HUES64 (cell line): ENCODE data around the gene KANSL1.

Experiments
- H3K27ac ChIP-seq: 2 replicates; pipeline ENCODE4 v1.7.0; 2013; ENCODE audit warnings: low read depth, low read length, inconsistent platforms
- H3K27me3 ChIP-seq: 2 replicates; pipeline ENCODE4 v1.6.1; 2013; ENCODE audit warnings: mild to moderate bottlenecking, low read length; ENCODE audit not compliant: insufficient read depth
- H3K36me3 ChIP-seq: 2 replicates; pipeline ENCODE4 v1.6.1; 2013; ENCODE audit warnings: mild to moderate bottlenecking, low read length; ENCODE audit not compliant: insufficient read depth
- H3K4me1 ChIP-seq: 2 replicates; pipeline ENCODE4 v1.6.1; 2013; ENCODE audit warnings: mild to moderate bottlenecking, low read length, moderate library complexity; ENCODE audit not compliant: insufficient read depth
- H3K4me3 ChIP-seq: 2 replicates; pipeline ENCODE4 v1.5.1; 2013; ENCODE audit warnings: mild to moderate bottlenecking, low read length, moderate library complexity
- H3K9ac ChIP-seq: 2 replicates; pipeline ENCODE4 v1.6.1; 2013; ENCODE audit warnings: mild to moderate bottlenecking, low read depth, low read length
- H3K9me3 ChIP-seq: 2 replicates; pipeline ENCODE4 v1.6.1; 2013; ENCODE audit warnings: low read depth, low read length; ENCODE audit not compliant: insufficient read depth
- WGBS: fragments of 150-250, 120-280 bp; methylation state at CpG from one replicate; pipeline ENCODE4 v1.1.7; 2013; ENCODE audit warnings: missing lambda C conversion rate; 5-methylcytosine and 5-hydroxymethylcytosine counted together

KANSL1 gene

DNA sequence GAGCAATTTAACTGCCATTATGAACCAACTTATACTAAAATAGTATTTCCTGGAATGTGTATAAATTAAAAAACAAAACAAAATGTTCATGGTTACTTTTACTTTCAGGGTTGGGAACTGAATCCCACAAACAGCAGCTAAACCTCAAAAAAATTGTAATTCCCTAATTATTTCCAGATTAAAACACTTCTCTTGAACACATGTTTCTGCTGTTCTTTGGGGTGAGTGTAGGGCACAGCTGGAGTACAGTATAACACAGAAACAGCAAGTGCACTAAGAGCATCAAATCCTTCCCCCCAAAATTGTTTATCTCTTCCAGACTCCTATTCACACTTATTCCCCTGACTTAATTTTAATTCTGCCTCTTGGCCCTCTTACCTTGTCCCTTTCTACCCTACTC, 56.4 kb downstream of the KANSL1 start:
- Histone ChIP-seq H3K4me1 (peaks cover 11% of the 10 kb centered on the region), H3K9me3 (no peaks in the 10 kb centered on the region), H3K36me3 (no peaks in the 10 kb centered on the region), H3K27ac (no peak overlapping the region), H3K27me3 (no peaks in the 10 kb centered on the region), H3K9ac (no peak overlapping the region), H3K4me3 (no peak overlapping the region)

DNA sequence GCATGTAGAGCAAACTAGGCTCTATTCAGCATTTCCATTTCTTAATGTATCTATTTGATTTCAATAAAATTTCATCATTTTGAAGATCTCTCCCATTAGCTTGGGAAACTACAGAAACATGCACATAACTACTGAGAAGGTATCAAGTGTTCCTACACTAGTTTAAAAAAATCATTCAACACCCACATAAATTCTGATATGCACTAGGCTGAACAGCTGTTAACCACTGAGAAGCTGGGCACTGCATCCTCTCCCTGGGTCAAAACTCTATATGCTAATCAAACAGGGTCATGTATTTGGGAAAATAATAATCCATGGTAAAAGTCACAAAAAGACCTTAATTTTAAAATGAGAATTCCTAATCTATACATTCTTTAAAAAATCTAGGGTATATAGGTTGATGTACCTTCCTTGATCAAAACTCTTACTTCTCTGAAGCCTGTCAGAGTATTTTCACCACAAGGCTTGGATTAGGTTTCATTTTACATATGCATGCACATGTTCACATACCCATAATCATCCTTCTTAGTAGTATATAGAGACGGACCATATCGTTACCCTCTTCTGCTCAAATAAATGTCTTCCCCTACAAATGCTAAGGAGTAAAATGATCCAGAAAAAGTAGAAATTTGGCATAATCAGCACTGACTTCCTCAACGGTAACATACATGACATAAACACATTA, 57.2 kb downstream of the KANSL1 start:
- H3K4me3 ChIP-seq: no peak overlapping the region
- H3K9ac ChIP-seq: no peak overlapping the region
- WGBS: 97% methylated on average over 2 of the region's 3 CpGs
- H3K36me3 ChIP-seq: no peaks in the 10 kb centered on the region
- H3K27ac ChIP-seq: no peak overlapping the region
- H3K4me1 ChIP-seq: peaks cover 17% of the 10 kb centered on the region
- H3K27me3 ChIP-seq: no peaks in the 10 kb centered on the region
- H3K9me3 ChIP-seq: no peaks in the 10 kb centered on the region

GRCh38 chr17:46135126-46135812, 58.0 kb downstream of the KANSL1 start:
- Histone ChIP-seq H3K4me1 (peaks cover 24% of the 10 kb centered on the region), H3K4me3 (no peak overlapping the region), H3K36me3 (no peaks in the 10 kb centered on the region), H3K27me3 (no peaks in the 10 kb centered on the region), H3K27ac (no peak overlapping the region), H3K9ac (no peak overlapping the region), H3K9me3 (no peaks in the 10 kb centered on the region)
- 93% methylated on average over 4 of the region's 4 CpGs for WGBS

DNA sequence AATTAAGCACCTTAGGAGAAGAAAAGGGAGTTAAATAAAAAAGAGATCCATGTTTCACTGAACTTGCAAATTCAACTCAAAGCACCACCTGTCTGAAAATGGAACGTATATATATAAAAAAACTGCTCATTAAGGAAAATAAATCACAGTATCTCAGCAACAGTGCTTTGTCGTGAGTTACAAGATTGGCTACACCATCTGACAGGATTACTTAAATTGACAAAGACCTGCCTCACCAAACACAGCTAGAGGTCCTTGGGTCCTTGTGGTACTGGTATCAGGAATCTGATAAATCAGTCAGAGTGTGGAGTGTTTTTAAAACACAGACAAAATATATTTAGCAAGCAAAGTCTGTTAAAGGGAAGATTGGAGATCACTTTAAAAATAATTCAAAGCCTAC, 63.9 kb downstream of the KANSL1 start:
- Histone ChIP-seq H3K36me3 (0 out of 2 replicates have a peak, but pooled peaks cover 3% of the 10 kb centered on the region), H3K27ac (no peak overlapping the region), H3K27me3 (no peaks in the 10 kb centered on the region), H3K9ac (no peak overlapping the region), H3K4me1 (peaks cover 33% of the 10 kb centered on the region), H3K4me3 (no peak overlapping the region), H3K9me3 (no peaks in the 10 kb centered on the region)
- 75% methylated on average over 2 of the region's 2 CpGs for WGBS

GRCh38 chr17:46128453-46128852, 64.8 kb downstream of the KANSL1 start:
- H3K27me3 ChIP-seq: no peaks in the 10 kb centered on the region
- H3K9ac ChIP-seq: no peak overlapping the region
- H3K4me3 ChIP-seq: no peak overlapping the region
- H3K27ac ChIP-seq: no peak overlapping the region
- whole genome bisulfite sequencing: 91% methylated on average over 4 of the region's 4 CpGs
- H3K36me3 ChIP-seq: 0 out of 2 replicates have a peak, but pooled peaks cover 3% of the 10 kb centered on the region
- H3K9me3 ChIP-seq: no peaks in the 10 kb centered on the region
- peaks cover 37% of the 10 kb centered on the region for H3K4me1 ChIP-seq

DNA sequence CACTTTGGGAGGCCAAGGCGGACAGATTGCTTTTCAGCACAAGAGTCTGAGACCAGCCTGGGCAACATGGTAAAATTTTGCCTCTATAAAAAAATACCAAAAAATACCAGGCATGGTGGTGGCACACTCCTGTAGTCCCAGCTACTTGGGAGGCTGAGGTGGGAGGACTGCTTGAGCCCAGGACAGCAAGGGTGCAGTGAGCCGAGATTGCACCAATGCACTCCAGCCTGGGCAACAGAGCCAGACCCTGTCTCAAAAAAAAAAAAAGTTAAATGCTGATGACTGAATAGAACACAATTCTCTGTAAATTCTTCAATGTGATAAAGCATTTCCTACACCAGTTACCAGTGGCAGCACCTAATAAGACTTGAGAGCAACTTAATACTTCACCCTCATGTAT, 65.7 kb downstream of the KANSL1 start:
- Histone ChIP-seq H3K36me3 (0 out of 2 replicates have a peak, but pooled peaks cover 3% of the 10 kb centered on the region), H3K27ac (no peak overlapping the region), H3K27me3 (no peaks in the 10 kb centered on the region), H3K4me3 (no peak overlapping the region), H3K4me1 (peaks cover 42% of the 10 kb centered on the region), H3K9me3 (no peaks in the 10 kb centered on the region), H3K9ac (no peak overlapping the region)
- 95% methylated on average over 2 of the region's 2 CpGs for whole genome bisulfite sequencing

GRCh38 chr17:46126840-46127239, 66.4 kb downstream of the KANSL1 start:
- no peak overlapping the region for H3K9ac ChIP-seq
- peaks cover 44% of the 10 kb centered on the region for H3K4me1 ChIP-seq
- H3K36me3 ChIP-seq: 0 out of 2 replicates have a peak, but pooled peaks cover 3% of the 10 kb centered on the region
- no peak overlapping the region for H3K27ac ChIP-seq
- no peaks in the 10 kb centered on the region for H3K9me3 ChIP-seq
- no peak overlapping the region for H3K4me3 ChIP-seq
- no peaks in the 10 kb centered on the region for H3K27me3 ChIP-seq
- WGBS: 83% methylated on average over 1 of the region's 1 CpG

GRCh38 chr17:46125831-46126230, 67.4 kb downstream of the KANSL1 start:
- 94% methylated on average over 6 of the region's 6 CpGs for WGBS

GRCh38 chr17:46124695-46125592, 68.3 kb downstream of the KANSL1 start:
- Histone ChIP-seq H3K36me3 (0 out of 2 replicates have a peak, but pooled peaks cover 3% of the 10 kb centered on the region), H3K27me3 (no peaks in the 10 kb centered on the region), H3K9ac (no peak overlapping the region), H3K4me1 (peaks cover 28% of the 10 kb centered on the region), H3K27ac (no peak overlapping the region), H3K4me3 (no peak overlapping the region), H3K9me3 (no peaks in the 10 kb centered on the region)
- WGBS: 96% methylated on average over 6 of the region's 7 CpGs

More at GRCh38 chr17:46125831-46126230, 67.4 kb downstream of the KANSL1 start:
- H3K9me3 ChIP-seq: no peaks in the 10 kb centered on the region
- H3K9ac ChIP-seq: no peak overlapping the region
- no peak overlapping the region for H3K4me3 ChIP-seq
- H3K4me1 ChIP-seq: peaks cover 36% of the 10 kb centered on the region
- no peaks in the 10 kb centered on the region for H3K27me3 ChIP-seq
- H3K27ac ChIP-seq: no peak overlapping the region
- 0 out of 2 replicates have a peak, but pooled peaks cover 3% of the 10 kb centered on the region for H3K36me3 ChIP-seq

DNA sequence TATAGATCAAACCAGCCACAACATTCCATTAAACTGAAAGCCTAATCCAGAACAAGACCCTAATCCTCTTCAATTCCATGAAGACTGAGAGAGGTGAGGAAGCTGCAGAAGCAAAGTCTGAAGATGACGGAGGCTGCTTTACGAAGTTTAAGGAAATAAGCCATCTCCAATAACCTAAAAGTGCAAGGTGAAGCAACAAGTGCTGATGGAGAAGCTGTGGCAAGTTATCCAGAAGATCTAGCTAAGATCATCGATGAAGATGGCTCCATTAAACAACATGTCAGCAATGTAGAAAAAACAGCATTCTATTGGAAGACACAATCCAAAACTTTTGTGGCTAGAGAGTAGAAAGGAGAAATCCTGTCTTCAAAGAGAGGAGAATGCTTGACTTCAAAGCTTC, 69.6 kb downstream of the KANSL1 start:
- Histone ChIP-seq H3K4me1 (peaks cover 29% of the 10 kb centered on the region), H3K36me3 (0 out of 2 replicates have a peak, but pooled peaks cover 3% of the 10 kb centered on the region), H3K9me3 (no peaks in the 10 kb centered on the region), H3K27me3 (no peaks in the 10 kb centered on the region), H3K9ac (no peak overlapping the region), H3K4me3 (no peak overlapping the region), H3K27ac (no peak overlapping the region)
- 100% methylated on average over 3 of the region's 3 CpGs for WGBS

- Histone ChIP-seq H3K27ac (no peak overlapping the region), H3K9ac (no peak overlapping the region), H3K36me3 (0 out of 2 replicates have a peak, but pooled peaks cover 3% of the 10 kb centered on the region), H3K27me3 (no peaks in the 10 kb centered on the region), H3K4me3 (no peak overlapping the region), H3K9me3 (no peaks in the 10 kb centered on the region), H3K4me1 (peaks cover 41% of the 10 kb centered on the region)
- WGBS: 98% methylated on average over 6 of the region's 6 CpGs
Observed at GRCh38 chr17:46122486-46122871, 70.8 kb downstream of the KANSL1 start.
